Activated naive CD4-positive, alpha-beta T cell treated with anti-CD3 and anti-CD28 coated beads, Interleukin-2, amount 10 ng/mL, durations not matched to agents 7 days and 5 days (primary cell): Measurements from ENCODE around the gene CCR1.
"Not testable (repeated sequence)": the region's sequence is repeated elsewhere in the genome, so short reads cannot be mapped to it uniquely, and the experiment has no call there.

ENCODE experiments used
- CTCF ChIA-PET: fragments of 350-600 bp; sonication (Branson Sonifier 250); formaldehyde crosslinking; loops from one replicate; lab custom pipeline; 2021; ENCODE audit warnings: antibody characterized with exemption; lab: Charles Lee
- DNase-seq: peaks from one replicate; pipeline ENCODE4 v3.0.0-alpha.2; 2020
- H3K27ac Mint-ChIP-seq: one replicate; pipeline ENCODE4 v1.8.0; 2021; ENCODE audit warnings: mild to moderate bottlenecking, moderate library complexity, mixed read lengths
- H3K27me3 Mint-ChIP-seq: one replicate; pipeline ENCODE4 v1.8.0; 2021; ENCODE audit warnings: mild to moderate bottlenecking, mixed read lengths
- H3K36me3 Mint-ChIP-seq: one replicate; pipeline ENCODE4 v1.8.0; 2021; ENCODE audit warnings: mixed read lengths
- H3K4me1 Mint-ChIP-seq: one replicate; pipeline ENCODE4 v1.8.0; 2021; ENCODE audit warnings: mixed read lengths
- H3K4me3 Mint-ChIP-seq: one replicate; pipeline ENCODE4 v1.8.0; 2021; ENCODE audit warnings: mild to moderate bottlenecking, moderate library complexity, mixed read lengths
- H3K9me3 Mint-ChIP-seq: one replicate; pipeline ENCODE4 v1.8.0; 2021; ENCODE audit warnings: mixed read lengths

The CCR1 gene

GRCh38 chr3:46186471-46187340 is 21.4 kb downstream of the CCR1 start:
- Mint-ChIP-seq H3K4me1 (peaks cover 18% of the 10 kb centered on the region), H3K27me3 (peaks cover 23% of the 10 kb centered on the region), H3K4me3 (no peak overlapping the region), H3K27ac (no peak overlapping the region), H3K9me3 (peaks cover 2% of the 10 kb centered on the region), H3K36me3 (no peaks in the 10 kb centered on the region)
- no peak for DNase-seq
- CTCF ChIA-PET = interaction anchor here (0.6 kb wide), 1 partner anchor 257 kb away, joined by 3 read pairs; no protein-coding TSS in a partner anchor

DNA sequence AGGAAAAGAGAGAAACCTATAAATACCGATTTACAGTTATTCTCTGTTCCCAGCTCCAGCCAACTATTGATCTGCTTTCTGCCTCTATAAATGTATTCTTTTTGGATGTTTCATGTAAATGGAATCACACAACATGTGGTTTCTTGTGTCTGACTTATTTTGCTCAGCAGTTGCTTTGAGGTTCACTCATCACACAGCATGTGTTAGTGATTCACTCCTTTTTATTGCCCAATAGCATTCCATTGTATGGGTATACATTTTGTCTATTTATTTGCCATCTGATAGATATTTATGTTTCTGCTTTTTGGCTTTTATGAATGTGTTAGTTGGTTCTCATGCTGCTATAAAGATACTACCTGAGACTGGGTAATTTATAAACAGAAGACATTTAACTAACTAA is 23.6 kb downstream of the CCR1 start:
- H3K27ac Mint-ChIP-seq = no peak overlapping the region
- H3K4me3 Mint-ChIP-seq = no peak overlapping the region
- no peak for DNase-seq
- CTCF ChIA-PET = interaction anchor here (1.0 to 1.4 kb wide), 2 partner anchors 95 to 107 kb away, joined by 3 read pairs; no protein-coding TSS in a partner anchor
- peaks cover 20% of the 10 kb centered on the region for H3K27me3 Mint-ChIP-seq
- peaks cover 18% of the 10 kb centered on the region for H3K4me1 Mint-ChIP-seq
- H3K9me3 Mint-ChIP-seq = peaks cover 2% of the 10 kb centered on the region
- H3K36me3 Mint-ChIP-seq = no peaks in the 10 kb centered on the region

DNA sequence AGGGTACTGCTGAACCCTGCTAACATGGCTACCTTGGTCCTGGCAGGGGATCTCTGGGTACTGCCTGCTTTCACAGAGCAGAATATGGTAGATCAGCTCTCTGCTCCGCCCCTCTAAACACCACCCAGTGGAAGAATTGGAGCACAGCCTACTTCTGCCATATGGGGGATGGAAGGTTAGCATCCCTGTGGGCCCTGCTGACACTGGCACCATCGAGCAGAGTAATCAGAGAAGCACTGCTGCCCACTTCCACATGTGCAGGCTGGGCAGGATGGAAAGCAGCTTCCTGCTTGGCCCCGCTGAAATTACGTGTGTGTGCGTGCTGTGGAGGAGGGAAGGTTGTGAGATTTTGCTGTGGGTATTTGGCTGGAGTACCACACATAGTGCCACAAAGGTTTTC is 24.8 kb downstream of the CCR1 start:
- Mint-ChIP-seq H3K9me3 (peaks cover 2% of the 10 kb centered on the region), H3K27me3 (peaks cover 21% of the 10 kb centered on the region), H3K27ac (no peak overlapping the region), H3K4me1 (peaks cover 18% of the 10 kb centered on the region), H3K36me3 (no peaks in the 10 kb centered on the region), H3K4me3 (no peak overlapping the region)
- CTCF ChIA-PET = interaction anchor here (1.4 kb wide), 1 partner anchor 106 kb away, joined by 3 read pairs; no protein-coding TSS in a partner anchor
- DNase-seq = no peak

GRCh38 chr3:46168583-46169345 is 39.3 kb downstream of the CCR1 start:
- DNase-seq = no peak
- no peak overlapping the region for H3K4me3 Mint-ChIP-seq

DNA sequence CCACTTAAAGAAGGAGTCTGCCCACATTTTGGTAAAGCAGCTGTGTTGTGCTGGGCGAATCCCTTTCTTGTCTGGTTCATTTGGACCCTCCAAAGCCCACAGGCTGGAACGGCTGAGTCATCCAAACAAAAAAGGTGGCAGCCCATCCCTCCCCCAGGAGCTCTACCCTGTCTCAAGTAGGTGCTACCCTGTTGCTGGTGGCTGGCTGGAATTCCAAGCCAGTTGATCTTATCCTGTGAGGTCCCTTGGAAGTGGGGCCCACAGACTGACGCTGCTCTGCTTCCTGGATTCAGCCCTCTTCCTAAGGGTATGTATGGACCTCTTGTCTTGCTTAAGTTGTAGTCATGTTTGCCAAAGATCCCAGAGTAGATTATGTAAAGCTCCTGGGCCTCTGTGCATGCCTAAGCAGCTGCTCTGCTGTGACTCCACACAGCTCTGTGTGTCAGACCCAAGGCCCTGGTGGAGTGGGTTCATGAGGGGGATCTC is 44.5 kb downstream of the CCR1 start:
- Mint-ChIP-seq H3K4me3 (no peak overlapping the region), H3K9me3 (peaks cover 23% of the 10 kb centered on the region), H3K27me3 (peaks cover 72% of the 10 kb centered on the region), H3K36me3 (peaks cover 8% of the 10 kb centered on the region), H3K4me1 (no peaks in the 10 kb centered on the region), H3K27ac (no peak overlapping the region)
- no peak for DNase-seq
- CTCF ChIA-PET = no interaction called here

More at GRCh38 chr3:46168583-46169345, 39.3 kb downstream of the CCR1 start:
- peaks cover 26% of the 10 kb centered on the region for H3K9me3 Mint-ChIP-seq
- CTCF ChIA-PET = interaction anchor here (1.2 kb wide), 1 partner anchor 9 kb away, joined by 3 read pairs; no protein-coding TSS in a partner anchor
- H3K4me1 Mint-ChIP-seq = peaks cover 2% of the 10 kb centered on the region
- peaks cover 3% of the 10 kb centered on the region for H3K36me3 Mint-ChIP-seq
- peaks cover 47% of the 10 kb centered on the region for H3K27me3 Mint-ChIP-seq
- no peak overlapping the region for H3K27ac Mint-ChIP-seq

DNA sequence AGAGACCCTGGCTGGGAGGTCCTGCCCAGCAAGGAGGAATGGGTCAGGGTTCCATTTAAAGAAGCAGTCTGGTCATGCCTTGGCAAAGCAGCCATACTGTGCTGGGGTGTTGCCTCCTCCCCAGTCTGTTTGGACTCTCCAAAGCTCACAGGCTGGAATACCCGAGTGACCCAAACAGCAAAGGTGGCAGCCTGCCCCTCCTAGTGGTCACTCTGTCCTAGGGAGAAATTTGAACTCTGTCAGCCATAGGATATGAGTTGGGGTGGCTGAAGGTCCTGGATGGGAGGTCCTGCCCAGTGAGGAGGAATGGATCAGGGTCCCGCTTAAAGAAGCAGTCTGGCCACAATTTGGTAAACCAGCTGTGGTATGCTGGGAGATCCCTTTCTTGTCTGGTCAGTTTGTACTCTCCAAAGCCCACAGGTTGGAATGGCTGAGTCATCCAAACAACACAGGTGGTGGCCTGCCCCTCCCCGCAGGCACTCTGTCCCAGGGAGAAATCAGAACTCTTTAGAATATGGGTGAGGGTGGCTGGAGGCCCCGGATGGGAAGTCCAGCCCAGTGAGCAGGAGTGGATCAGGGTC is 45.0 kb downstream of the CCR1 start:
- peaks cover 70% of the 10 kb centered on the region for H3K27me3 Mint-ChIP-seq
- peaks cover 22% of the 10 kb centered on the region for H3K9me3 Mint-ChIP-seq
- H3K4me3 Mint-ChIP-seq = no peak overlapping the region
- no peaks in the 10 kb centered on the region for H3K4me1 Mint-ChIP-seq
- peaks cover 5% of the 10 kb centered on the region for H3K36me3 Mint-ChIP-seq
- CTCF ChIA-PET = no interaction called here
- H3K27ac Mint-ChIP-seq = no peak overlapping the region
- no peak for DNase-seq

DNA sequence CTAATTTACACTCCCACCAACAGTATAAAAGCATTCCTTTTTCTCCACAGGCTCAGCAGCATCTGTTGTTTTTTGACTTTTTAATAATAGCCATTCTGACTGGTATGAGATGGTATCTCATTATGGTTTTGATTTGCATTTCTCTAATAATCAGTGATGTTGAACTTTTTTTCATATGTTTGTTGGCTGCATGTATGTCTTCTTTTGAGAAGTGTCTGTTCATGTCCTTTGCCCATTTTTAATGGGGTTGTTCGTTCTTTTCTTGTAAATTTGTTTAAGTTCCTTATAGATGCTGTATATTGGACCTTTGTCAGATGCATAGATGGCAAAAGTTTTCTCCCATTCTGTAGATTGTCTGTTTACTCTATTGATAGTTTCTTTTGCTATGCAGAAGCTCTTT is 50.4 kb downstream of the CCR1 start:
- H3K36me3 Mint-ChIP-seq = not testable (repeated sequence)
- H3K27me3 Mint-ChIP-seq = peaks cover 40% of the 10 kb centered on the region

DNA sequence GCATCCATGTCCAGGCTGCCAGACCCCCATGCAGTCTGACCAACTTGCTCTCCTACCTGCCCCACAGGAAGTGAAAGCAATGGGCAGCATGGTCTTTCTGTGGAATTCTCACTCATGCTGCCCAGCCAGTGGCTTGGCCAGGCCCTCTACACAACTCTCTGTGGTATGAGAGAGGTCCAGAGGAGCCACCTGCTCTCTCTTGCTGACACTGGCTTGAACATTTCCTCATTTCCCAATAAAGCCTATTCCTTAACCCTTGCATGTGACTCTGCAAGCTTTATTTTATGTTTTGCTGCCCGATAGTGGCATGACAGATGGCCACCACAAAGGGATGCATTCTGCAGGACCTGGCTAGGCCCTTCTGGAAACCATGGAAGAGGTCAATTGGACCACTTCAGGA is 53.8 kb downstream of the CCR1 start:
- H3K27ac Mint-ChIP-seq = no peak overlapping the region
- H3K36me3 Mint-ChIP-seq = no peaks in the 10 kb centered on the region
- peaks cover 13% of the 10 kb centered on the region for H3K27me3 Mint-ChIP-seq
- H3K4me1 Mint-ChIP-seq = peaks cover 9% of the 10 kb centered on the region
- no peak for DNase-seq
- peaks cover 4% of the 10 kb centered on the region for H3K9me3 Mint-ChIP-seq
- H3K4me3 Mint-ChIP-seq = no peak overlapping the region
- CTCF ChIA-PET = no interaction called here

More for the DNA sequence above, 50.4 kb downstream of the CCR1 start:
- H3K4me3 Mint-ChIP-seq, H3K27ac Mint-ChIP-seq, CTCF ChIA-PET, H3K9me3 Mint-ChIP-seq, DNase-seq, H3K4me1 Mint-ChIP-seq: not testable (repeated sequence)
